ENCODE results near the gene DRGX. TPM values are rescaled to one million over a fixed set of nuclear protein-coding genes. Genes with fewer than 3 reads are reported as not detected.

Gene DRGX
- total and polyA plus RNA-seq, 2 of the 4 experiments (the other 2 are of a cell fraction) = not detected

DNA sequence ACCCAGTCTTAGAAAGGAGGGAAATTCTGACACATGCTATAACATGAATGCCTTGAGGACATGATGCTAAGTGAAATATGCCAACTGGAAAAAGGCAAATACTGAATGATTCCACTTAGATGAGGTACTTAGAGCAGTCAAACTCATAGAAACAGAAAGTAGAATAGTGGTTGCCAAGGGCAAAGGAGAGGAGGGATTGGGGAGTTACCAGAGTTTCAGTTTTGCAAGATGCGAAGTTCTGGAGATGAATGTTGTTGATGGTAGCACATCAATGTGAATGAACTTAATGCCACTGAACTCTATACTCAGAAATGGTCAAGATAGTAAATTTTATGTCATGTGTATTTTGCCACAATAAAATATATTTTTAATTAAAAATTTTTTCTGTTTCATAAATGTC is 38.9 kb downstream of the DRGX start:
- no peak overlapping the region for H3K4ac ChIP-seq (ENCODE audit: low read depth, low read length)
- no peak overlapping the region for H3K23ac ChIP-seq (ENCODE audit: low read depth, low read length)
- DNase-seq (no peak), ATAC-seq (ENCODE audit: low read depth) (no peak)
- H2BK5ac ChIP-seq (ENCODE audit: low read depth, low read length, poor library complexity, severe bottlenecking) = no peak overlapping the region
- H3K56ac ChIP-seq (ENCODE audit: extremely low read depth, insufficient read depth, low read length) = no peak overlapping the region
- in situ Hi-C loops (cut with MboI; ENCODE audit: low sequenced_read_pairs) (no loop called here), dilution Hi-C loops (cut with HindIII; ENCODE audit: low sequenced_read_pairs, unreplicated experiment) (no loop called here), intact Hi-C loops (cut with micrococcal nuclease) (no loop called here)
- no peak overlapping the region for H4K5ac ChIP-seq (ENCODE audit: low read depth, low read length)
- no peaks in the 10 kb centered on the region for H3K36me3 ChIP-seq (ENCODE audit: control insufficient read depth, insufficient read depth, low read length)
- H3K27me3 ChIP-seq (ENCODE audit: control insufficient read depth, insufficient read depth, low read length) = peaks cover 3% of the 10 kb centered on the region; the same call in 1 of the 2 replicates
- no peak overlapping the region for H3K4me3 ChIP-seq (ENCODE audit: insufficient read depth, low read depth, low read length)
- no peak overlapping the region for H3K18ac ChIP-seq (ENCODE audit: low read depth, low read length)
- ChIA-PET POLR2A (ENCODE audit: unreplicated experiment) (no interaction called here), CTCF (no interaction called here)
- no peak overlapping the region for H4K8ac ChIP-seq (ENCODE audit: low read depth in 2 of 2, low read length in 2 of 2)
- no peak for TF ChIP-seq CHD1 (IDR thresholded peaks at IDR 0.05; ENCODE audit: low read depth, low read length)
- TF ChIP-seq, protein P1, sequence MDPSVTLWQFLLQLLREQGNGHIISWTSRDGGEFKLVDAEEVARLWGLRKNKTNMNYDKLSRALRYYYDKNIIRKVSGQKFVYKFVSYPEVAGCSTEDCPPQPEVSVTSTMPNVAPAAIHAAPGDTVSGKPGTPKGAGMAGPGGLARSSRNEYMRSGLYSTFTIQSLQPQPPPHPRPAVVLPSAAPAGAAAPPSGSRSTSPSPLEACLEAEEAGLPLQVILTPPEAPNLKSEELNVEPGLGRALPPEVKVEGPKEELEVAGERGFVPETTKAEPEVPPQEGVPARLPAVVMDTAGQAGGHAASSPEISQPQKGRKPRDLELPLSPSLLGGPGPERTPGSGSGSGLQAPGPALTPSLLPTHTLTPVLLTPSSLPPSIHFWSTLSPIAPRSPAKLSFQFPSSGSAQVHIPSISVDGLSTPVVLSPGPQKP (IDR thresholded peaks at IDR 0.05; ENCODE audit: borderline replicate concordance, low read depth, low read length) = no peak
- TF ChIP-seq MAFK (IDR thresholded peaks at IDR 0.05; ENCODE audit: low read depth, low read length) = no peak
- TF ChIP-seq RAD21 (IDR thresholded peaks at IDR 0.05; ENCODE audit: low read length) = no peak
- no peak for TF ChIP-seq POLR2A (IDR thresholded peaks at IDR 0.05; ENCODE audit: low read depth, low read length)
- no peak for TF ChIP-seq RFX5 (IDR thresholded peaks at IDR 0.05; ENCODE audit: low read depth, low read length)
- TF ChIP-seq, protein P2, sequence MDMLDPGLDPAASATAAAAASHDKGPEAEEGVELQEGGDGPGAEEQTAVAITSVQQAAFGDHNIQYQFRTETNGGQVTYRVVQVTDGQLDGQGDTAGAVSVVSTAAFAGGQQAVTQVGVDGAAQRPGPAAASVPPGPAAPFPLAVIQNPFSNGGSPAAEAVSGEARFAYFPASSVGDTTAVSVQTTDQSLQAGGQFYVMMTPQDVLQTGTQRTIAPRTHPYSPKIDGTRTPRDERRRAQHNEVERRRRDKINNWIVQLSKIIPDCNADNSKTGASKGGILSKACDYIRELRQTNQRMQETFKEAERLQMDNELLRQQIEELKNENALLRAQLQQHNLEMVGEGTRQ (IDR thresholded peaks at IDR 0.05; ENCODE audit: low read depth, low read length) = no peak
- no peaks in the 10 kb centered on the region for H3K4me1 ChIP-seq (ENCODE audit: control insufficient read depth, insufficient read depth, low read length)
- no peaks in the 10 kb centered on the region for H3K79me1 ChIP-seq (ENCODE audit: low read depth in 1 of 2, low read length in 2 of 2)
- no peak overlapping the region for H2BK15ac ChIP-seq (ENCODE audit: low read depth, low read length)
- no peak overlapping the region for H2BK20ac ChIP-seq (ENCODE audit: low read depth, low read length)
- no peak overlapping the region for H2AK9ac ChIP-seq (replicated peaks; ENCODE audit: low read depth, low read length, poor library complexity)
- no peak overlapping the region for H2AK5ac ChIP-seq (ENCODE audit: low read depth, low read length)
- H4K91ac ChIP-seq (ENCODE audit: insufficient read depth, low read depth, low read length) = no peak overlapping the region
- H3K27ac ChIP-seq (ENCODE audit: insufficient read depth, low read length) = no peak overlapping the region
- BruUV-seq (replicated peaks) = no TSS peak
- WGBS, 2 experiments (ENCODE audit: extremely low coverage in 2 of 2, insufficient read length in 1 of 2) = no CpG with 5 or more reads among the region's 1 CpG
- H4K20me1 ChIP-seq (ENCODE audit: insufficient read depth, low read length) = no peaks in the 10 kb centered on the region
- H3K9ac ChIP-seq (ENCODE audit: low read depth, low read length) = no peak overlapping the region
- no peak overlapping the region for H2BK120ac ChIP-seq (ENCODE audit: low read depth, low read length)
- H2AFZ ChIP-seq (replicated peaks; ENCODE audit: low read length, poor library complexity) = no peak overlapping the region
- no peak overlapping the region for H3K14ac ChIP-seq (replicated peaks; ENCODE audit: low read depth, low read length)
- H3K4me2 ChIP-seq (ENCODE audit: low read depth, low read length) = no peak overlapping the region
- no peaks in the 10 kb centered on the region for H3K9me1 ChIP-seq (ENCODE audit: insufficient read depth, low read length)
- H3K9me3 ChIP-seq (ENCODE audit: control insufficient read depth, insufficient read depth, low read length) = peaks cover 2% of the 10 kb centered on the region; the same call in 1 of the 2 replicates

All from IMR-90 (cell line).